ENCODE results near the gene HBD.

Gene HBD

DNA sequence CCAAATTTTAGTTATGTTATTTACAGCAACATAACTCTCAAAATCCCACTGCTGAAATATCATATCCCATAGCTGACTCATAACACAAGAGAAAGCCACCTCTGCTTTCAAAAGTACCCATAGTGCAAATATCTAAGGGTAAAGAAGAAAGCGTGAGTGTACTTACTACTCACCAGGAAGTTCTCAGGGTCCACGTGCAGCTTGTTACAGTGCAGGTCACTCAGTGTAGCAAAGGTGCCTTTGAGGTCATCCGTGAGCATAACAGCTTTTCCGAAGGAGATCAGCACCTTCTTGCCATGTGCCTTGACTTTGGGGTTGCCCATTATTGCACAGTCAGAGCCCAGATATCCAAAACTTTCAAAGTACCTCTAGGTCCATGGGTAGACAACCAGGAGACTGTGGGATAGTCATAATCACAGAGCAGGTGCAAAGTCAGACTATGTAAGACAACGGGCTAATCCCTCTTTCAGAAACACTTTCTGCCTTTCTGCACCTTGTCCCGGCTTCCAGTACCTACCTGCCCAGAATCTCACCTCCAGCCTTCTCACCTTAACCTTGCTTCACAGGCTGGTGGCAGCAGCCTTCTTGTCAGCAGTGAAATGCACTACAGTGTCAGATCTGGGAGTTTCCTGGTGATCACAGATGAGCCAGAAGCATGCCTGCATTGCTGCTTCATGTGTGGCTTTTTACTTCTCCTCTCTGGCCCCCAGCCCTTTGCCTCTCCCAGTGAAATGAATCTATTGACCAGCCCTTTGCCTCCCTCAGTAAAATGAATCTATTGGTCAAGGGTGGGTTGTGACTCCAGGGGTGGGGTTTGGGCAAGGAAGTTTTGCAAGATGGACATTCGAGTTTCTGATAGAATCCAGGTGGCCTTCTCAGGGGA, 8.9 kb upstream of the HBD start:
- Histone ChIP-seq H3K27me3 (ENCODE audit: low read length) (no peaks in the 10 kb centered on the region), H3K27ac (ENCODE audit: low read depth, low read length) (no peak overlapping the region), H2AFZ (ENCODE audit: low read depth, low read length, severe bottlenecking) (no peak overlapping the region), H3K36me3 (ENCODE audit: low read length) (no peaks in the 10 kb centered on the region), H3K79me2 (ENCODE audit: insufficient read depth, low read length) (no peaks in the 10 kb centered on the region), H3K4me3 (ENCODE audit: insufficient read depth, low read length, poor library complexity, severe bottlenecking) (no peak overlapping the region), H3F3A (ENCODE audit: insufficient read depth) (no peaks in the 10 kb centered on the region), H3K9me3 (ENCODE audit: insufficient read depth, low read length) (no peaks in the 10 kb centered on the region), H3K9ac (ENCODE audit: low read length) (no peak overlapping the region), H4K20me1 (ENCODE audit: low read depth, low read length) (no peaks in the 10 kb centered on the region), H3K4me2 (ENCODE audit: low read depth, low read length, poor library complexity, severe bottlenecking) (no peak overlapping the region), H3K9me2 (replicated peaks; ENCODE audit: insufficient read depth, low read length) (no peaks in the 10 kb centered on the region)
- TF ChIP-seq, protein P1, sequence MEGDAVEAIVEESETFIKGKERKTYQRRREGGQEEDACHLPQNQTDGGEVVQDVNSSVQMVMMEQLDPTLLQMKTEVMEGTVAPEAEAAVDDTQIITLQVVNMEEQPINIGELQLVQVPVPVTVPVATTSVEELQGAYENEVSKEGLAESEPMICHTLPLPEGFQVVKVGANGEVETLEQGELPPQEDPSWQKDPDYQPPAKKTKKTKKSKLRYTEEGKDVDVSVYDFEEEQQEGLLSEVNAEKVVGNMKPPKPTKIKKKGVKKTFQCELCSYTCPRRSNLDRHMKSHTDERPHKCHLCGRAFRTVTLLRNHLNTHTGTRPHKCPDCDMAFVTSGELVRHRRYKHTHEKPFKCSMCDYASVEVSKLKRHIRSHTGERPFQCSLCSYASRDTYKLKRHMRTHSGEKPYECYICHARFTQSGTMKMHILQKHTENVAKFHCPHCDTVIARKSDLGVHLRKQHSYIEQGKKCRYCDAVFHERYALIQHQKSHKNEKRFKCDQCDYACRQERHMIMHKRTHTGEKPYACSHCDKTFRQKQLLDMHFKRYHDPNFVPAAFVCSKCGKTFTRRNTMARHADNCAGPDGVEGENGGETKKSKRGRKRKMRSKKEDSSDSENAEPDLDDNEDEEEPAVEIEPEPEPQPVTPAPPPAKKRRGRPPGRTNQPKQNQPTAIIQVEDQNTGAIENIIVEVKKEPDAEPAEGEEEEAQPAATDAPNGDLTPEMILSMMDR (IDR thresholded peaks at IDR 0.05; ENCODE audit: insufficient read depth, low read length, poor library complexity, severe bottlenecking), result no peak
- TF ChIP-seq EZH2phosphoT487 (conservative IDR thresholded peaks at IDR 0.05; ENCODE audit: low read length), result no peak

DNA sequence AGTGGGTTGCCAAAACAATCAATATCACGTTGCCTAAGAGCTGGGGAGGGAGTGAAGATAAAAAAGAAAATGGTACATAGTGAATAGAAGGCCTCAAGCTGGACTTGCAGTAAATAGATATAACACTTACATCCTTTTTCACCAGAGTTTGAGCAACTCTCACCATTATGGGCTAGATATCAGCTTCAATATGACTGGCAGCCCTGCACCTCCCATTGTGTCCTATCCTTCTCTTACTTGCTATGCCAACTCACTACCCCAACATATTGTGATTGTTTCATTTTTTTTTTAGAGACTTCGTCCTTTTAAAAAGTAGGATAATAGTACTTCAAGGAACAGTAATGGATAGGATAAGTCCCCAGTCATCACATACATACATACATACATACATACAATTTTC, 7.9 kb upstream of the HBD start:
- H3K4me3 ChIP-seq (ENCODE audit: insufficient read depth, low read length, poor library complexity, severe bottlenecking), result no peak overlapping the region
- H3K79me2 ChIP-seq (ENCODE audit: insufficient read depth, low read length), result no peaks in the 10 kb centered on the region
- H4K20me1 ChIP-seq (ENCODE audit: low read depth, low read length), result no peaks in the 10 kb centered on the region
- no peak overlapping the region for H3K9ac ChIP-seq (ENCODE audit: low read length)
- H3K9me3 ChIP-seq (ENCODE audit: insufficient read depth, low read length), result no peaks in the 10 kb centered on the region
- no peaks in the 10 kb centered on the region for H3K36me3 ChIP-seq (ENCODE audit: low read length)
- H2AFZ ChIP-seq (ENCODE audit: low read depth, low read length, severe bottlenecking), result no peak overlapping the region
- TF ChIP-seq, protein P1 (IDR thresholded peaks at IDR 0.05; ENCODE audit: insufficient read depth, low read length, poor library complexity, severe bottlenecking), result no peak
- no peak for TF ChIP-seq EZH2phosphoT487 (conservative IDR thresholded peaks at IDR 0.05; ENCODE audit: low read length)
- no peaks in the 10 kb centered on the region for H3K27me3 ChIP-seq (ENCODE audit: low read length)
- no peaks in the 10 kb centered on the region for H3K9me2 ChIP-seq (replicated peaks; ENCODE audit: insufficient read depth, low read length)
- H3F3A ChIP-seq (ENCODE audit: insufficient read depth), result no peaks in the 10 kb centered on the region
- H3K4me2 ChIP-seq (ENCODE audit: low read depth, low read length, poor library complexity, severe bottlenecking), result no peak overlapping the region
- H3K27ac ChIP-seq (ENCODE audit: low read depth, low read length), result no peak overlapping the region

DNA sequence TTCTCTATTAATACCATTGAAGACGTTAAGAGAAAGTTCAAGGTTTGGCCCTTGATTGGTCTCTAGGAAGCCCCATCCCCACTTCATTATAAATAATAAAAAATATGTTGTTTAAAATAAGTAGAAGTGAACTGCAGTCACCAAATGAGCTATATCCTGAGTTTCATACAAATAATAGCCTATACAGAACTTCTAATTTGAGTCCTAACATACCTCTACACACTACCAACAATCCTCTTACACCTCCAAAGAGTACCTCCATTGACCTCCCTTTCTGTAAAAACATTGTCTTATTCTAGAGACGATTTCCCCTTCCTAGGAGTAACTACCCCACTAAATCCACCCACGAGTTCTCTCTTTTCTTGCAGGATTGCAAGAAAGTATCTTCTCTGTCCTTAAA, 7.2 kb upstream of the HBD start:
- H4K20me1 ChIP-seq (ENCODE audit: low read depth, low read length), result no peaks in the 10 kb centered on the region
- H3K9me2 ChIP-seq (replicated peaks; ENCODE audit: insufficient read depth, low read length), result no peaks in the 10 kb centered on the region
- no peaks in the 10 kb centered on the region for H3K36me3 ChIP-seq (ENCODE audit: low read length)
- no peak overlapping the region for H3K27ac ChIP-seq (ENCODE audit: low read depth, low read length)
- H3K79me2 ChIP-seq (ENCODE audit: insufficient read depth, low read length), result no peaks in the 10 kb centered on the region
- no peak for TF ChIP-seq EZH2phosphoT487 (conservative IDR thresholded peaks at IDR 0.05; ENCODE audit: low read length)
- TF ChIP-seq, protein P1 (IDR thresholded peaks at IDR 0.05; ENCODE audit: insufficient read depth, low read length, poor library complexity, severe bottlenecking), result no peak
- no peak overlapping the region for H3K9ac ChIP-seq (ENCODE audit: low read length)
- no peak overlapping the region for H3K4me3 ChIP-seq (ENCODE audit: insufficient read depth, low read length, poor library complexity, severe bottlenecking)
- no peaks in the 10 kb centered on the region for H3K27me3 ChIP-seq (ENCODE audit: low read length)
- H3K4me2 ChIP-seq (ENCODE audit: low read depth, low read length, poor library complexity, severe bottlenecking), result no peak overlapping the region
- no peak overlapping the region for H2AFZ ChIP-seq (ENCODE audit: low read depth, low read length, severe bottlenecking)
- no peaks in the 10 kb centered on the region for H3F3A ChIP-seq (ENCODE audit: insufficient read depth)
- H3K9me3 ChIP-seq (ENCODE audit: insufficient read depth, low read length), result no peaks in the 10 kb centered on the region

All from SU-DHL-6 (cell line).